HuH-7.5 (cell line): Measurements from ENCODE around the gene ZNF71.

ENCODE experiments used
- DNase-seq: peaks from one replicate; pipeline ENCODE4 v3.0.0; 2011; ENCODE audit warnings: low spot score

ZNF71 gene

DNA sequence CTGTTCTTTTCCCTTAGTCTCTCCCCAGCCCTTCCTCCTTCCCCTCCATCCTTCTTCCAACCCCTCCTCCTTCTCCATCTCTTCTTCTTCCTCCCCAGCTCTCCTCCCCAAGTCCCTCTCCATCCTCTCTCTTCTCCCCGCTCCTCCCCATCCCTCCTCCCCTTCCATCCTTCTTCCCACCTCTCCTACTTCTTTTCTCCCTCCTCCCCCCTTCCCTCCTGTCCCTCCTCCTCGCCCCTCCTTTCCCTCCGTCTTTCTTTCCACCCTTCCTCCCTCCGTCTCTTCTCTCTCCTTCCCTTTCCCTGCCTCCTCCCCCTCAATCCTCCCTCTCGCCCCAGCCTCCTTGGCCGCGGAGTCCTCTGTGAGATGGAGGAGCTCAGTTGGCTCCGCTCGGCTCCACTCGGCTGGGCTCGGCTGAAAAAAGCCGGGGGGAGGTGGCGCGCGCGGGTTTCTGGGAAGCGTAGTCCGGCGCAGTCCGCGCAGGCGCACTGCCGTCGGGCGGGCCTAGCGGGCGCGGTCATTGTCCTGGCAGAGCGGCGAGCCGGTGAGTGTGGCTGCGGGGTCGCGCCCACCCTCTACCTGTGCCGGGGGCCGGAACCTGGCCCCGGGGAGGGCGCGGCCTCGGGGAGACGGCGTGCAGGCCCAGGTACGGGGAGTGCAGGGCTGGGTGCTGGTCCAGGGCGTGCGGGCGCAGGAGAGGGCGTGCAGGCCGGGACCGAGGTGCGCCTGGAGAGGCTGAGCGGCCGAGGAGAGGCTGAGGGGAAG is at the start of gene ZNF71:
Gene ZNF71 (plus strand): TSS at position 520 of the 765 bp plus-strand sequence. CDS start 6,257 bp downstream, outside the sequence.
- DNase-seq, result peak; percentile 92

DNA sequence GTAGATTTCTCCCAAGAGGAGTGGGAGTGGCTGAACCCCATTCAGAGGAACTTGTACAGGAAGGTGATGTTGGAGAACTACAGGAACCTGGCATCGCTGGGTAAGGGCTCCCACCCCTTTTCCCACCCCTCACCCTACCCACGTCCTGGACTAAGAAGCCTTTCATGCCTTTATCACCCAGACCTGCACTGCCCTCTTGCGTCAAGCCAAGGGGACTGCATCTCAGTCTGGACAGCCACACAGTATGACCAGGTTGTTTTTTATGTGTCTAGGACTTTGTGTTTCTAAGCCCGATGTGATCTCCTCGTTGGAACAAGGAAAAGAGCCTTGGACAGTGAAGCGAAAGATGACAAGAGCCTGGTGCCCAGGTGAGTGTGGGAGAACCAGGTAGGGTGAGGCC is 47.6 kb upstream of the ZNF71 start:
- DNase-seq, result no peak

DNA sequence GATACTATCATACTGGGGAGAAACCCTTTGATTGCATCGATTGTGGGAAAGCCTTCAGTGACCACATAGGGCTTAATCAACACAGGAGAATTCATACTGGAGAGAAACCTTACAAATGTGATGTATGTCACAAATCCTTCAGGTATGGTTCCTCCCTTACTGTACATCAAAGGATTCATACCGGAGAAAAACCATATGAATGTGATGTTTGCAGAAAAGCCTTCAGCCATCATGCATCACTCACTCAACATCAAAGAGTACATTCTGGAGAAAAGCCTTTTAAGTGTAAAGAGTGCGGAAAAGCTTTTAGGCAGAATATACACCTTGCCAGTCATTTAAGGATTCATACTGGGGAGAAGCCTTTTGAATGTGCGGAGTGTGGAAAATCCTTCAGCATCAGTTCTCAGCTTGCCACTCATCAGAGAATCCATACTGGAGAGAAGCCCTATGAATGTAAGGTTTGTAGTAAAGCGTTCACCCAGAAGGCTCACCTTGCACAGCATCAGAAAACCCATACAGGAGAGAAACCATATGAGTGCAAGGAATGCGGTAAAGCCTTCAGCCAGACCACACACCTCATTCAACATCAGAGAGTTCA is 40.7 kb upstream of the ZNF71 start:
- no peak for DNase-seq

DNA sequence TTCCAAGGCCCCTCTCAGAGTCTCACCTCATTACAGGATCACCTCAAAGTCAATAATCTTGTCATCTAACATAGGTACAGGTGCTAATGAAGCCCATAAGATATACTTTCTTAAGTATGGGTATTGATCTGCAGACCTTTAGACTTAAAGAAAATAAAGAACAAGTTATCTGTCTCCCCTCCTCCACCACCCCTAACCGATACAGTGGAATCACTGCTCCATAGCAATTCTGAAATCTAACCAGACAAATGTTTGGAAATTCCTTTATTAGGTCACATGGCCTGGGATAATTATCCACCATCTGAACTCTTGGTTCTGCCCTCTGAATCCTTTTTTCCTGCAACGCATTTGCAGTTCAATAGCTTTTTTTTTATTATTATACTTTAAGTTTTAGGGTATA is 32.3 kb upstream of the ZNF71 start:
- DNase-seq, result no peak

DNA sequence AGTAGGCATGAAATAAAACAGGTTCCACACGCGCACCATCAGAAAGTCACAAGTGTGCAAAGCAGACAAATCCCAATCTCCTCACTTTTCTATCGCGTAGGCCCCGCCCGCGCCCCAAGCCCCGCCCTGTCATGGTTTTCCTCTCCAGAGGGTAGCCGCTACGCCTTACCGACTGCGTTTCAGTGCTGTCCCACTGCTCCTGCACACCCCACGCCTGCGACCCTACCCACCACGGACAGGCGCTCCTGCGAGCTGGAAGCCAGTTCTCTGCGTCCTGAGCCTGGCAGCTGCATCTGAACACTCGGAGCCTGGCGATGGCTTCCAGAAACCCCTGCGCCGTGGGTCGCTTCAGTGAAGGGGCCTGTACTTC is 28.2 kb upstream of the ZNF71 start:
- DNase-seq, result peak; percentile 33

DNA sequence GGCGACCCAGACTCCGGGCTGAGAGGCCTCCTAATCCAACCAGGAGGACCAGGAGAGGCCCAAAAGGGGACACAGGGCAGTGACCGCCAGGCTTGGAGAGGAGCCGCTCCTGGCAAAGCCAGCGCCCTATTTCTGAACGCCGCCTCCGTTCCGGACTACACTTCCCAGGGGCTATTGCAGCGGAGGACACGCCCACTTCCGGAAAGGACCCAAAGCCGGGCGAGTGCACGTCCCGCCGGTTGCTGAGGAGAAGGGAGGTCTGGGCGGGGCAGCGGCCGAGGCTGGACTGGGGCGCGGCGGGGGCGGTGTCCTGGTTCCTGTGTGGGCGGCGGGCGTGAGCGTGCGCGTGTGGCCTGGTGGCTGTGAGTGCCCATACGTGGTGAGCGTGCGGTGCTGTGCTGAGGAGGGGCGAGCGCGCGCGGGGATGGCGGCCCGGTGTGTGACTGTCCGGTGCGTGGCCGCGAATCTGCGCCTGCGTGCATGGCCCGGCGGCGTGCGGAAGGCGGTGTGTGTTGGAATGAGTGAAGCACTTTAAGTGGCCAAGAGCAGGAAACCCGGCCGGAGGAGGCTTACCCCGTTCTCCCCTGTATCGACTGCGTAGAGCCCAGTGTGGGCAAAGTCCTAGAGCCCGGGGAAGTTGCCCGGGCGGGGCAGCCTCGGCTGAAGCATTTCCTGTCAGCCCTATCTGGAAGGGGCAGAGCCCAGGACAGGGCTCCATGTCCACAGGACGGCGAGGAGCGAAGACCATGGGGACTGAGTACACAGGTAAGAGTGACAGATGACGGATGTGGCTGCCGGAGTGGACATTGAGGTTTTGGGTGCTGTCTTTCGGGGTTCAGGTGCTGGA is 27.6 kb upstream of the ZNF71 start, which contains the start of gene ZNF470:
Gene ZNF470 (plus strand): TSS at position 195 of the 847 bp plus-strand sequence. CDS start 2,844 bp downstream, outside the sequence.
- DNase-seq, result peak; percentile 84

DNA sequence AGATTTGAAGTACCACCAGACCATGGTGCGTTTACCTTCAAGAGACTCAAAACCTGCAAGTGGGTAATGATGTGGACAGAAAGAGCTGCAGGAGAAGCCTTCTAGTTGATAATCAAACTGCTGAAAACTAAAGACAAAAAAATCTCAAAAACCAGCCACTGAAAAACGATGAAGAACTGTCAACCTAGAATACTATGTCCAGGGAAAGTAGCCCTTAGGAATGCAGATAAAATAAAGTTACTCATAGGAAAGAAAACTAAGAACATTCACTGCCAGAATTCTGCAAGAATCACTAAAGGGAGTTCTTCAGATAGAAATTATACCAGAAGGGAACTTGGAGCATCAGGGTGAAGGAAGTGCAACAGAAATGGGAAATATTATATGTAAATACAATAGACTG is 22.5 kb upstream of the ZNF71 start:
- DNase-seq, result no peak

DNA sequence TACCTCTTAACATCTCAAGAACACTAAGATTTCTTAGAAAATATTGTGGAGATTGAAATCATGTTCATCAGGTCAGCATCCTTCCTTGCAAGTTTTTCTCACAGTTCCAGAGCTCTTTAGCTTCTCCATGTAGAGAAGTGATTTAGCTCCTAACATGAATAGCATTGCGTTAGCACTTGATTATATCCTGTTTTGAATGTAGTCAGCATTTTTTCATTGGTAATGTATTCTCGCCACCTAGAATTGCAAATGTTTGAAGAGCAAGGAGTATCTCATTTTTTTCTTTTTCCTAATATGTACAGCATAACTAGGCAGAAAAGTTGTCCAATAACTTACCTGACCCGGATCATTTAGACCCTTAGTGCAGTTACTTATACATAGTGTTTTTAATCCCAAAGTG is 21.2 kb upstream of the ZNF71 start:
- no peak for DNase-seq

DNA sequence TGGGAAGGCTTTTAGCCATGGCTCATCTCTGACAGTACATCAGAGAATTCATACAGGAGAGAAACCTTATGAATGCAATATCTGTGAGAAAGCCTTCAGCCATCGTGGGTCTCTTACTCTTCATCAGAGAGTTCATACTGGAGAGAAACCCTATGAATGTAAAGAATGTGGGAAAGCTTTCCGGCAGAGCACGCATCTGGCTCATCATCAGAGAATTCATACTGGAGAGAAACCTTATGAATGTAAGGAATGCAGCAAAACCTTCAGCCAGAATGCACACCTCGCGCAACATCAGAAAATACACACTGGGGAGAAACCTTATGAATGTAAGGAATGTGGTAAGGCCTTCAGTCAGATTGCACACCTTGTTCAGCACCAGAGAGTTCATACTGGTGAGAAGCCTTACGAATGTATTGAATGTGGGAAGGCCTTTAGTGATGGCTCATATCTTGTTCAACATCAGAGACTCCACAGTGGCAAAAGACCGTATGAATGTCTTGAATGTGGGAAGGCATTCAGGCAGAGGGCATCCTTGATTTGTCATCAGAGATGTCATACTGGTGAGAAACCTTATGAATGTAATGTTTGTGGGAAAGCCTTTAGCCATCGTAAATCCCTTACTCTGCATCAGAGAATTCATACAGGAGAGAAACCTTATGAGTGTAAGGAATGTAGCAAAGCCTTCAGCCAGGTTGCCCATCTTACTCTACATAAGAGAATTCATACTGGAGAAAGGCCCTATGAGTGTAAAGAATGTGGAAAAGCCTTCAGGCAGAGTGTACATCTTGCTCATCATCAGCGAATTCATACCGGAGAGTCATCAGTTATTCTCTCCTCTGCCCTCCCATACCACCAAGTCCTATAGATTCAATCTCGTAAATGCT is 17.1 kb upstream of the ZNF71 start:
- no peak for DNase-seq

DNA sequence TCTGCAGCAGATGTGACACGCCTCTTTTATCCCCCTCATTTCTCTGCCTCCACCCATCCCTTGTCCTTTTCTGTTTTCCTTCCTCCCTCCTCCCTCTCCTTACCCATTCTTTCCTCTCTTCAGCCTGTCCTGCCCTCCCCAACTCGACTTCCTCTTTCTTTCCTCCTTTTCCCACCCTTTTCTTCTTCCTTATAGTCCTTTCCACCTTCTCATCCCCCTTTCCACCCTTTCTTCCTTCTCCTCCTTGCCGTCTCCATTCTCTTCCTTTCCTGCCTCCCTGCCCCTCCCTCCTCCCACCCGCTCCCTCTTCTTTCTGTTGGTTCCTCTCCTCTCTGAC is 688 bp upstream of the ZNF71 start:
- no peak for DNase-seq

DNA sequence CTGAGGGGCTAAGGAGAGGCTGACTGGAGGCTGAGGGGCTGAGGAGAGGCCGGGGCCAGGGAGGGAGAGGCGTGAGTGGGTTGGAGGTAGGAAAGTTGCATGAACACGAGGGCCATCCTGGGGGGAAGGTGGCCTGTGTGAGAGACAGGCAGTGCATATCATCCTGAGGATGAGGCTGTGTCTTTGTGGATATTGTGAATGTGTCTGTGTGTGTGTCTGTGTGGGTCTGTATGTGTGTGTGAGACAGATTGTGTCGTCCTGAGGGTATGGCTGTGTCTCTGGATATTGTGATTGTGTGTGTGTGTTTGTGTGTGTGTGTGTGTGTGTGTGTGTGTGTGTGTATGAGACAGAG is 422 bp downstream of the ZNF71 start:
- no peak for DNase-seq

DNA sequence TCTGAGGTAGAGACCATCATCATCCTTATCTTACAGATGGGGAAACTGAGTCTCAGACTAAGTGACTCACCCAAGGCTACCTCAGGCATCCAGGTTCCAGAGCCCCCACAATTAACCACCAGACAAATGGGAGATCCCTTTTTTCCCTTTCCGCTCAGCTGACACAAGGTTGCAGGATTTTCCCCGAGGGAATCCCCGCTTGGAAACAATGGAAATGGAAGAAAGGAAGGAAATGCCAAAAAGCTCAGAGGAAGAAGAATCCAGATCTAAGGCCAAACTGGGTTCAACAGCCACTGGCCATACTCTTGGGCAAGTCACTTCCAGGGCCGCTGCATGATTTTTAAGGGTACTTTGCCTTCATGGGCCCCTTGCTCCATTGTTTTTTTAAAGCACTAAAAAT is 1.6 kb downstream of the ZNF71 start:
- DNase-seq, result no peak

DNA sequence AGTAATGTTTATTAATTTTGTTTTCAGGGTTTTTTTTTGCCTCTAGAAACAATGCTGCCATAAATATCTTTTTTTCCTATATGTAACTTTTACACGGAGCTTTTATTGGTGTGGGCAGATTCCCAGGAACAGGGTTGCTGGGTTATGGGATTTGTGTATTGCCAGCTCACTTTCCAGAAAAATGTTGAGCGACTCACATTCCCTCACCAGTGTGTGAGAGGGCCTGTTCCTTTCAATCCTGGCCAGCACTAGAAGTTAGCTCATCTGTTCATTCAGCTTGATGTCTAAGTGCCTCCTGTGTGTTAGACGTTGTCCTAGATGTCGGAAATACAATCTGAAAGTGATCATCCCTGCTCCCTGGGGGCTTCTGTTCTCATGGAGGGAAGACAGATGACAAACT is 2.6 kb downstream of the ZNF71 start:
- DNase-seq, result no peak

DNA sequence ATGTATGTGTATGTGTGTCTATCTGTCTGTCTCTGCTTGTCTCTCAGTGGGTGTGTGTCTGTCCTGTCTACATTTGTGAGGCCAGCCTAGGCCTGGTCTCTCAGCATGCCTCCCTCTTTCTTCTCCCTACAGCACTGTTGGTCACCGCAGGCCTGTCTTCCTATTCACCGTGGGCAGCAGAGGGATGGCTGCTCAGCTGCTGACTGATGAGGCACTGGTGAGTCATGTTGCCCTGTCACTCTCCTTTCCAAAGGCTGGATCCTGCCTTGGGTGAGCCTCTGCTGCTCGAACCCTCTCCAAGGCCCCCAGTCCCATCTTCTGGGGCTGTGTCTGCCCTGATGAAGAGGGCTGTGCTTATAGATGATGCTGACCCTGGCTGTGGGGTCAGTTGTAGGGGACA is 6.3 kb downstream of the ZNF71 start:
- no peak for DNase-seq

DNA sequence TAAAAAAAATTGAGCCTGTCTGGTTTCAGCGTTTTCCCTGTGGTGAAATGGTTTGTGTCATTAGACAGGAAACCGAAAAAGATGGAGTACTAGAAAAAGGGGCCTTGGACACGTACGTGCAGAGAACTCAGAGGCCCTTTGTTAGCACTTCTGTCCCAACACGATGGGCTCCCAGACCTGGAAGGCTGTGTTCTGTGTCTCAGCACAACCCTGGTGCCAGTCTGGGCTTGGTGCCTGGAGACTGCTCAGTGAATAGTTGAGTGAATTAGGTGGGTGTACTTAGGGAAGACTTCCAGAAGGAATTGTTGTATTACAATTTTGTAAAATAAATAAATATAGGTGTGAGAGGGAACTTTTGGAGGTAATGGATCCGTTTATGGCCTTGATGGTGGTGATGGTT is 8.7 kb downstream of the ZNF71 start:
- DNase-seq, result no peak

DNA sequence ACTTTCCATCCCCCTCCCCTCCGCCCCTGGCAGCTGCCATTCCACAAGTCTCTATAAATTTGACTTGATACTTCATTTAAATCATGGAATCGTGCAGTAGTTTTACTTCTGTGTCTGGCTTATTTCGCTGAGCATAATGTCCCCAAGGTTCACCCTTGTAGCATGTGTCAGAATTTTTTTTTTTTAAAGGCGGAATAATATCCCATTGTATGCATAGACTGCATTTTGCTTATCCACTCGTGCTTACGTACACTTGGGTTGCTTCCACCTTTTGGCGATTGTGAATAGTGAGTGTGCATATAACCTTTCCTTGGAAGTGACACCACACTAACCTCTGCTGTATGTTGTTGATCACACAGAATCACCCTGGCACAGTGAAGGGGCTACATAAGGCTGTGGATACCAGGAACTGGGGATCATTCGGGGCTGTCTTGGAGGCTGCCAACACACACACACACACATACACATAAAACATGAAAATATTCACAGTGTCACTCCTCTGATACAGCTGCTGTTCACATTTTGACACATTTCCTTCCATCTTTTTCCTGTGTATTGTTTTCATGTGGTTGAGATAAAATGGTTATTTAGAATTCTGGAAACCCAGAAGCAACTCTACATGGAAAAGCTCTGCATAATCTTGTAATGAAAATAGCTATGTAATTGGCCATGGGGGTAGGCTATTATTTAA is 13.3 kb downstream of the ZNF71 start:
- no peak for DNase-seq

DNA sequence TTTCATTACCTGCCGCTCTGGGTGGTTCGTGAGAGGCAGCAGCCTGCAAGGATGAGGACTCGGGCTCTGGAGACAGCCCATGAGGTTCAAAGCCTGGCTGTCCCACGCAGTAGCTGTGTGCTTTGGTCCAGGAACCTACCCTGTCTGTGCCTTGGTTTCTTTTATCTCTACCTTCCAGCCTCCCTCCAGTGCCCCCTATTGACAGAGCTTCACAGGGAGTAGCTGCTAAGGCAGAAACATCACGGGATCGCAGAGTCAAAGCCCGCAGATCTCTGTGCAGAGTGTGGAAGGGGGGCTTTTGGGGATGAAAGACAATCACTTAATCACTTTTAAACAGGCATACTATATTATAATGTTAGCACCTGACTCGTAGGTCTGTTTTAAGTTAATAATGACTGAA is 16.2 kb downstream of the ZNF71 start:
- no peak for DNase-seq

DNA sequence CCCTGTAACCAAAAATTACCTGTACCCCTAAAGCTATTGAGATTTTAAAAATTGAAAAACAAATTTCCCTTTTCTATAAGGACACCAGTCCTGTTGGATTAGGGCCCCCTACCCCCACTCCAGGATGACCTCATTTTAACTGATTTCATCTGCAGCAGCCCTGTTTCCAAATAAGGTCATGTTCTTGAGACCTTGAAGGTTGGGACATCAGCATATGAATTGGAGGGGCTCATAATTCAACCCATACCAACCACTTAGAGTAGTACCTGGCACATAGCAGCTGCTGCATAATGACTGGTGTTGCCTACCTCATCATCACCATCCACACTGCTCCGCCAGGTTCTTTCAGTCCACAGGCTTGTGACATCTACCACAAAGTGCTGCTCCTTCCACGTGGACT is 17.6 kb downstream of the ZNF71 start:
- DNase-seq, result no peak

DNA sequence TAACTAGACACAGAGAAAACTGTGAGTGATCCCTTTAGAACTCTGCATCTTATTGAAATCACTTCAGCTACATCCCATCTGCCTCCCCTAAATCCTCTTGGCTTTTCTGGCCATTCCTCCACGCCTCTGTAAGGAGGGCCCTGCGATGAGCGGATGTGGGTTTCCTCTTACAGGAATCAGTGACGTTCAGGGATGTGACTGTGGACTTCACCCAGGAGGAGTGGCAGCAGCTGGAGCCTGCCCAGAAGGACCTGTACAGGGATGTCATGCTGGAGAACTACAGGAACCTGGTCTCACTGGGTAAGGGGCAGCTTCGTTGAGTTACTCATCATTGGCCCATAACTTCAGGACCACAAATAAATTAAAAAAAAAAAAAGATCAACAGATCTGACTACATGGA is 18.5 kb downstream of the ZNF71 start:
- DNase-seq, result no peak

DNA sequence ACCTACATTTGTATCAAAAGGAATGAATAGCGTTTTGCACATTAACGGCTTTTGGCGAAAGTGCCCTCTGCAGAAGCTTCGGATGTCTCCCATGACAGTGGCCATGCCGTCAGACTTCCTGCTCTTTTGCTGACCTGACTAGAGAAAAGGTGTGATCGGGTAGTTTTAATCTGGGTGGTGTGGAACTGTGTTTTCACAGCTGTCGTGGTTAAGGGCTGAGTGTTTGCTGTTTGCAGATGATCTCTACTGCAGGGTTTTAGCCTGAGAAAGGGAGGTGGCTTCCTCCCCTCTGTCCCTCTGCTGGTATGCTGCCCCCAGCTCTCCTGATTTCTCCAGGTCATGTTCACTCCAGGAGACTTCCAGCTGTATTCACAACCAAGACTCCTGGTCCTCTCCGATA is 22.4 kb downstream of the ZNF71 start:
- no peak for DNase-seq

DNA sequence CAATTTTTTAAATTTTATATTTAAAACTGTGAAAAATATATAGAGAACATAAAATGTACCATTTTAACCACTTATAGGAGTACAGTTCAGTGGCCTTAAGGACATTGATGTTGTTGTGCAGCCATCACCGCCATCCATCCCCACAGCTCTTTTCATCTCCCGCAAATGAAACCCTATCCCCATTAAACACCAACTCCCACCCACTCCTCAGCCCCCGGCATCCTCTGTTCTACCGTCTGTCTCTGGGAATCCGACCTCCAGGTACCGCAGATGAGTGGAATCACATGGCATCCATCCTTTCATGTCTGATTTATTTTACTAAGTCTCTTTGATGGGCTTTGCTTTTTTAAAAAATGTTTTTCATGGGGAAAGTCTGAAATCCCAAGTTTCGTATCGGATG is 24.0 kb downstream of the ZNF71 start:
- no peak for DNase-seq

DNA sequence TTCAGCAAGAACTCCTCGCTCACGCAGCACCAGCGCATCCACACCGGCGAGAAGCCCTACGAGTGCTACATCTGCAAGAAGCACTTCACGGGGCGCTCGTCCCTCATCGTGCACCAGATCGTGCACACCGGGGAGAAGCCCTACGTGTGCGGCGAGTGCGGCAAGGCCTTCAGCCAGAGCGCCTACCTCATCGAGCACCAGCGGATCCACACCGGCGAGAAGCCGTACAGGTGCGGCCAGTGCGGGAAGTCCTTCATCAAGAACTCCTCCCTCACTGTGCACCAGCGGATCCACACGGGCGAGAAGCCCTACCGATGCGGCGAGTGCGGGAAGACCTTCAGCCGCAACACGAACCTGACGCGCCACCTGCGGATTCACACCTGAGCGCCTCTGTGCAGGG is 27.3 kb downstream of the ZNF71 start:
- no peak for DNase-seq
